GM19467 (cell line): ENCODE results near the gene FCHSD1.

Experiments
- ATAC-seq: cut with Tn5 transposase; IDR thresholded peaks from one replicate; pipeline ENCODE4 v1.9.1; 2021; ENCODE audit warnings: mild to moderate bottlenecking, moderate library complexity; ENCODE audit not compliant: unreplicated experiment

The FCHSD1 gene

GRCh38 chr5:141646026-141646425 lies 5.2 kb downstream of the FCHSD1 start:
- ATAC-seq: no peak

- ATAC-seq: peak; percentile 46
Observed at GRCh38 chr5:141641634-141642267, 9.5 kb downstream of the FCHSD1 start.

DNA sequence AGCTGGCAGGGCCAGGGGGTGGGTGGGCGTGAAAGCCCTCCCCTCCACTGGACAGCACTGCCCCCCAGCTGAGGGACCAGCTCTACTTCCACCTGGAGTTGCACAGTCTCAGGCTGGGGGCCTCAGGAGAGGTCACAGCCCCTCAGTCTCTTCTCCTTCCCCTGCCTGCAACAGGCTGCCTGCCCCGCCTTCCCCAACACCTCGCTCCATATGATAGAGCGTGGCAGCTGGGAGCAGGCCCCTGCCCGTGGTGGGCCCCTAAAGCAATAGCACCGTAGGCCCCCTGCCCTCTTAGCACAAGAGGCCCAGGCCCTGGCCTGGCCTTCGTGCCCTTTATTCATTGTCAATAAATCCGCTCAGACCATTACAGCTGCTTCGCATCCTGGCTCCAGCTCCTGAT lies 10.5 kb downstream of the FCHSD1 start:
- no peak for ATAC-seq

DNA sequence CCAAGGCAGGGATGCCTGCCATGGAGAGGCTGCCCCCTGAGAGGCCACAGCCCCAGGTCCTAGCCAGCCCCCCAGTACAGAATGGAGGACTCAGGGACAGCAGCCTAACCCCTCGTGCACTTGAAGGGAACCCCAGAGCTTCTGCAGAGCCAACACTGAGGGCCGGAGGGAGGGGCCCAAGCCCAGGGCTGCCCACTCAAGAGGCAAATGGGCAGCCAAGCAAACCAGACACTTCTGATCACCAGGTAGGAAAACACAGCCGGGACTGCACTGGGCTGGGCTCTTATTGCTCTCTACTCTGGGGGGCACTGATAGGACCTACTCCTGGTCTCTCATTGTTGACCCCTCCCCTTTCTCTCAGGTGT lies 11.2 kb downstream of the FCHSD1 start:
- ATAC-seq: no peak

GRCh38 chr5:141639357-141640050 lies 11.7 kb downstream of the FCHSD1 start:
- ATAC-seq: no peak

DNA sequence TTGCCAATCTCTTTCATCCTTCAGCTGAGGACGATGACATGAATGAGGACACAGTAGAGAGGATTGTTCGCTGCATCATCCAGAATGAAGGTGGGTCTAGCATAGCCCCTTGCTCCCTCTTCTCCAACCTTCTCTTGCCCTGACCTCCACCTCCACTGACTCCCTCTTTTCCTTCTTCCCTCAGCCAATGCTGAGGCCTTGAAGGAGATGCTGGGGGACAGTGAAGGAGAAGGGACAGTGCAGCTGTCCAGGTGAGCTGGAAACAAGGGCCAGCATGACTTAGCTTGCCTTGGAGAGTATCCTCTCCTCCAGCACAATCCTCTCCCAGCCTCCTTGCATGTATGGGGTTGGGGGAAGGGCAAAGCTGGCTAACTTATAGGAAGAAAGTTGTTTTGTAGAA lies 12.4 kb downstream of the FCHSD1 start:
- no peak for ATAC-seq

GRCh38 chr5:141637767-141638419 lies 13.3 kb downstream of the FCHSD1 start:
- ATAC-seq: no peak

DNA sequence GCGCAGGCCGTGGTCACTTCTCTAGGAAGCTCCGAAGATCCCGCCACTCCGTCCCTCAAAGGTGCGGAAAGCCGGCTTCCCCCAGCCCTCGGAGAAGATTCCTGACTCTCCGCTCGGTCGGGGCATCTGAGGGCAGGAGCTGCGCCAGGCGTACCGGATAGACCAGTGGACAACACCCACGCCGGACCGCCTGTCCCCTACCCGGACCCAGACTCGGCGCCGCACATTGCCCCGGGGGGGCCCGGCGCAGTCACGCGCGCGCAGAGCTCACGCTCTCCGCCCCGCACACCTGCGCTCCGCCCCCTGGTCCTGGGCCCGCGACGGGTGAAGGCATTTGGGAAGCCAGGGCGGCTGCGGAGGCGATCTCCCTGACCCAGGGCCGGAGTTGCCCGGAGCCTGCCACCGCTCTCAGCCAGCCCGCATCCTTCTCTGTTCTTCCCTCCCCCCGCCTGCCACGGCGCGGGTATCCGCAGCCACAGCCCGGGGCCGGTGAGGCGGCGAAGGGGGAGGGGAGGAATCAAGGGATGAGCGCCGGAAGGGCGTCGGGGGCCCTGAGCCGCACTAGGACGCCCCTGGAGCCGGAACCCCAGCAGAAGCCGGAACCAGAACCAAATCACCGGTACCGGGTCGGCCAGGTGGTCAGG lies 14.0 kb downstream of the FCHSD1 start:
- ATAC-seq: peak; percentile 20

- peak; percentile 78 for ATAC-seq
Observed at GRCh38 chr5:141636413-141637122, 14.7 kb downstream of the FCHSD1 start, which contains the start of the genes HDAC3 and RELL2. Gene HDAC3, minus strand, starts transcription at chr5:141636849. Its CDS starts 59 bp downstream, at chr5:141636790. Gene RELL2, plus strand, starts transcription at chr5:141636997. Its CDS starts 1,229 bp downstream, at chr5:141638226.

DNA sequence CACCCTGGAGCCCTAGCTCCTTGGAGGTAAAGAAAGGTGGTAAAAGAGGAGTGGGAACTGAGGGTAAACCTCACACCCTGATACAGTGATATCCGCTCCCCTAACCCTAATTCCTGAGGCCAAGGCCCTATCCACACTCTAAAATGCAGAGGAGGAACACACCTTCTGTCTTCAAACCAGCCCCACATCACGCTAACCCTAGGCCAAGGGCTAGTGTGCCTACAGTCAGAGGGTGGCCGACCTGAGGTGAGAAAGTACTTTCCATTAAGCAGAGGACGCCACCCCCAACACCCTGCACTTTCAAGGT lies 15.2 kb downstream of the FCHSD1 start:
- no peak for ATAC-seq

- ATAC-seq: no peak
Observed at GRCh38 chr5:141635646-141636045, 15.6 kb downstream of the FCHSD1 start.

GRCh38 chr5:141634720-141635119 lies 16.5 kb downstream of the FCHSD1 start:
- ATAC-seq: no peak

GRCh38 chr5:141633871-141634561 lies 17.2 kb downstream of the FCHSD1 start:
- peak; percentile 47 for ATAC-seq

- no peak for ATAC-seq
Observed at GRCh38 chr5:141632650-141633049, 18.6 kb downstream of the FCHSD1 start.

GRCh38 chr5:141630570-141631140 lies 20.6 kb downstream of the FCHSD1 start:
- no peak for ATAC-seq

DNA sequence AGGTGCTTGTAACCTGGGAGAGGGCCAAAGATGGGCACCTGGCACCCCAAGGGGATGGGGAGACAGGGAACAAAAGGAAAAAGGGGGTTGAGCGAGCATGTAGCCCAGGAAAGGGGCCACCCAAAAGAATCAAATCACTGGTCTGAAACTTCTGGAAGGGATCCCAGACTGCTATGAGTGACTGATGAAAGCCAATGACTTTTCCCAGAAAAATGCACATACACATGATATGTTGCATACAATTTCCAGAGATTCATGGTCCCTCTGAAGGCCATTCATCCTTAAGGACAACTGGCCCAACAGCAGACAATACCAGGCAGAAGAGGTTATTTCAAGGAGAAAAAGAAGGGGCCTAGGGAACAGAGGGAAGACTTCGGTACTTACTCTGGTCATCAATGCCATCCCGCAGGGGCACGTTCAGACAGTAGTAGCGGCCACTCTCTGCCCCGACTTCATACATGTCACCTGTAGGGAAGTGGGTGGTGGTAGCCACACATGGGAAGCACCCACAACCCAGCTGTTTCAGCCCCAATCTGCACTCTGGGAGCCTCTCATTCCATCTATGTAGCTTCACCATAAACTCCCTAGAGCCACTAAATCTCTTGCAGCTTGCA lies 22.9 kb downstream of the FCHSD1 start:
- ATAC-seq: no peak

DNA sequence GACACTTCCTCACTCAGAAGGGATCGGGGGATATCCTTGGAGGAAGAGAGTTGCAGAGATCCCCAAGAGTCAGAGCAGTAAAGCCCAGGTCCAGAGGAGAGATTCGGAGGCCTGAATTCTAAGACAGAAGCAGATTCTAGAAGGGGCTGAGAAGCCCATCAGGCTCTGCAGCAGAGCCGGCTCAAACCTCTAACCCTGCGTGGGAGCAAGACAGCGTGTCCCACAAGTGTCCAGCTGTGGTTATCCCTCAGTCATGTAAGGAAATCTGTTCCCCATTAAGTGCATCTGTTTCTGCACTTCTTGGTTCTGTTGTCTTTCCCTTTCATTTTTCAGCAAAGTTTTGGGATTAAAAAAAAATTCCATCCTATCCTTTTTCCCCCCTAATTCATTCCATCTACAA lies 27.6 kb downstream of the FCHSD1 start:
- ATAC-seq: no peak

DNA sequence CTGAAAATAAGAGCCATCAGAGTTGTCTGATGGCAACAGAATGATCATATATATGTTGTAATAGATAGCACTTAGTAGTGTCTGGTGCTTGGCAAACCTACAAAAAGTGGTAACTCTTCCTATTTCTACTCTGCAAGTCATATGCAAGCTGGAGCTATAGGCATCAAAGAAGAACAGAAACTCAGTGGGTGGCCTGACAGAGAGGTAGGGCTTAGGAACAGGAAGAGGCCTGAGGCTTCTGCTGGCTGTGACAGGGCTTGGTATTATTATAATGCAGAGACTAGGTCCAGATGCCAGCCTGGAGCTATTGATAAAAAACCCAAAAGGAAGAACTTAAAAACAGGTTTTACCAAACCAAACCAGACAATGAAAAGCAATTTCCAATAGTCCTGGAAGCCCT lies 28.0 kb downstream of the FCHSD1 start:
- no peak for ATAC-seq

GRCh38 chr5:141618804-141619554 lies 32.2 kb downstream of the FCHSD1 start, which contains the start of gene DIAPH1:
Gene DIAPH1, minus strand, starts transcription at chr5:141619000. Its CDS starts 86 bp downstream, at chr5:141618914.
- peak; percentile 88 for ATAC-seq
